Measurements from ENCODE around the gene FARP1. TPM values are rescaled to one million over a fixed set of nuclear protein-coding genes. Genes with fewer than 3 reads are reported as not detected.

The FARP1 gene
- total RNA-seq, 1 experiment from 2014 or later, result 2.6 TPM

DNA sequence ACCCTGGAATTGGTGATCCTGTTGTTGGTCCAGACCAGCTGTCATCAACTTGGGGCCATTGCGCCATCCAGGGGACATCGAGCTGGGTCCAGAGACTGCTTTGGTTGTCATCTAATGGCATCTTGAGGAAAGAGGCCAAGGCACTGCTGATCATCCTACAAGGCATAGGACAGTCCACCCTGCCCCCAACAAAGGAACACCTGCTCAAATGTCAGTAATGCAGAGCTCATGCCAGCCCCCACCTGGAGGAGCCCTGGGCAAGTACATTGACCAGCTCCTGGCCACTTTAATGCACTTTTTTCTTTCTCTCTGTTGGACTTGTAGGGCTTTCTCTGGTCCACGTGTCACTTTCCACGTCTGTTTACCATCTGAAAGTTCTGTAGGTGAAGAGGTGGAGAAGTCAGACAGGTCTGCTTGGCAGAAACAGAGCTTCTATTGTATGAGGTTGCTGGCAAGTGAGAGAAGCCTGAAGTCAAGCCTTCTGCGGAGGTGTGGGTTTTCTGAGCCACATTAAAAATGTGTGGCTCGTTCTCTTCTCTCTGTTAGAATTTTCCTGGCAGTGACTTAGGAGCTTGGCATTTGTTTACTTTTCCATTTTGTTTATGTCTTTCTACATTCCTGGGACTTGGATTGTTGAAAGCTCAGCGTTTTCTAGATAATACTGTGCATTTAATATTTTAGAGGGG, 158.2 kb downstream of the FARP1 start:
- peak; percentile 11 for DNase-seq (ENCODE audit: extremely low read depth, low read depth)

DNA sequence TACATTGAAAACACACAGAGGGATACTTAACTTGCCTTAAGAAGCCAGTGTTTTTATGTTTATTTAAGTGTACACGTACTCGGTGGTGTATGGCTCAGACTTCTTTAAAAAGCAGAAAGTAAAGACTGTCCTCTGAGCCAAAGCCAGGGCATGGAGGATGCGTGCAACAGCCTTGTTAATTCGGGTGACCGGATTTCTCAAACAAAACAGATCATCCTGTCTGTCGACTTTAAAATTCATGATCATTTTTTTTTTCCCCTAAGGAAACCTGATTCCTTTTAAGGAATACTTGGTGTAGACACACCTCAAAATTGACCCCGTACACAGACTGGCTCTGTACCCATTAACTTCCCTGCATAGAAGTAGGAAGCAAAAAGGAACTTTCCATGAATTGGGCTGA, 158.8 kb downstream of the FARP1 start:
- DNase-seq (ENCODE audit: extremely low read depth, low read depth), result no peak

DNA sequence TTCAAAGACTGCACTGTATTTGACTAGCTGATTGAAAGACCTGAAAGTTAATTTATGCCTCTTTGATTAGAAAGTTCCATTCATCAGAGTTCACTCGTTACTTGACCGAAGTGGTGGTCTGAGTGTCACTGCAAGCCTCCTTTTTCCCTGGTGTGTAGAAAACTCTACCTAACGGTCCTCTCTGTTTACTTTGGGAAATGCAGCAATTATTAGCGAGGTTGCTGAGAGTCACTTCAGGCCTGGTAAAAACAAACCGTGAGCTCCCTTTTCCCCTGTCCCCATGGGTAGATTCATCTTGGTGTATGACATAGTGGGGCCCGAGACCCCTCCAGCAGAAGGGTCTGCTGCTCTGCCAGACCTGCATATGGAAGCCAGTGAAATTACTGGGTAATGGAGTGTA, 161.0 kb downstream of the FARP1 start:
- DNase-seq (ENCODE audit: extremely low read depth, low read depth), result no peak

DNA sequence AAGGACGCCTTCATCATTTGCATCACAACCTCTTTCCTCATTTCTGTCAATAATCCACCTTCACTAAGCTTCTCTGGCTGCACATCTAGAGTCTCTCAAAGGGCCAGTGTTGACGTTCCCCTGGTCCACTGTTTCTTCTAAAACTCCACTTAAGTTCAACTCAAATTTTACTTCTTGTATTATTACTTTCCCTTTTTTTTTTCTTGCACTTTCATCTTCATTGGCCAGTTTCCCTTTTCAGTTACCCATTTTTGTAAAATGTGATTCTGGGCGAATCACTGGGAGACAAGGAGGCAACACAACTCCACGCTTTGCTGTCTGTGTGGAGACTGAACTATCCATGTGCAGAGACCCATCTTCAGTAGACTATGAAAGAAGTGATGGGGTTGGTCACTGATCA, 162.8 kb downstream of the FARP1 start:
- DNase-seq (ENCODE audit: extremely low read depth, low read depth), result no peak

DNA sequence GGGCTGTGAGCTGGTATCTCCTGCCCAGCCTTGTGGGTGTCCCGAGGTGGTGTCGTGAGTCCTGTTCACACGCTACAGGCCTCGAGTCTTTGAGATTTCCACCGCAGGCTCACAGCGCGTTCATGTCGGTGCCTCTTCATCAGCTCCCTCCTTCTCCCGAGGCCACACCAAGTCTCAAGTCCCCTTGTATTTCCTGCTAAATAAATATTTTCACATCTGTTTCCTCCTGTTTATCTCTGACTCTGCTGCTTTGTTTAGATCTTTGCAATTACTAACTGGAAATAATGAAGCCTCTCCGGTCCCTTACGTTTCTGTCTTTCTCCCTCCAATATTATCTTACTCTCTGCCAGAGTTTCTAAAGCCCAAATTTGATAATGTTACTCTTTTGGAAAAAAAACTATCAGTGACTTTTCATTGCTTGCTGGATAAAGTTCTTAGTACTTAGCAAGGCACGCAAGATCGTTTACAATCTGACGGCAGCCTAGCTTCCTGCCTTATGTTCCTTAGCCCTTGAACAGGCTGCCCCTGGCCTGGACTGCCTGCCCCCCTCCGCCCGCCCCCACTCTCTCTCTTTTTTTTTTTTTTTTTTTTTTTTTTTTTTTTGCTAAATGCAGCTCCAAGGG, 164.7 kb downstream of the FARP1 start:
- no peak for DNase-seq (ENCODE audit: extremely low read depth, low read depth)

DNA sequence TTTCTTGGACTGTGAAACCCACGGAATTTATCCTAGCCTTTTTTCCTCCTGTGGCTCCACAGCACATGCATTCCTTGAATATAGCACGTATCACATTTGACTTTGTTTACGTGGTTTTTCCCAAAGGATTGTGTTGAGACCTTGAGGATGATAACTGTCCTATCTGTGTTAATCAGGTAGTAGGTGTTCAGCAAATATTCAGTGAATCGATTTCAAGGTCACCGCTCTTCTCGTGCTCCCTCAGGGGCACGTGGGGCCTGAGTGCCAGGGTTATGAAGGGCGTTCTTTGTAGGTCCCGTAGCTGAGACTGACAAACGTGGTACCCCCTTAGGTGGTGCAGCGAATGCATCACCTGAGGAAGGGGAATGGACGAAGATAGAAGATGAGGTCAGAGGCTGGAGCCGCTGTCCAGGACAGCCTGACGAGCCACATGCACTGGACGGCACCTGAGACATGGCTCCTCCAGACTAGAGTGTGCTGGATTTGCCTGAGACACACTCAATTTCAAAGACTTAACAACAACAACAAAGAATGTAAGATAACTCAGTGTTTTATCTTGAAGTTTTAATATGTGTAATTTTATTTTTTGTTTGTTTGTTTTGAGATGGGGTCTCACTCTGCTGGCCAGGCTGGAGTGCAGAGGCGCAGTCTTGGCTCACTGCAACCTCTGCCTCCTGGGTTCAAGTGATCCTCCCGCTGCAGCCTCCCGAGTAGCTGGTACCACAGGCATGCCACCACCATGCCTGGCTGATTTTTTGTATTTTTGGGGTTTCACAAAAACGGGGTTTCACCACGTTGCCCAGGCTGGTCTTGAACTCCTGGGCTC, 165.4 kb downstream of the FARP1 start:
- DNase-seq (ENCODE audit: extremely low read depth, low read depth), result no peak

DNA sequence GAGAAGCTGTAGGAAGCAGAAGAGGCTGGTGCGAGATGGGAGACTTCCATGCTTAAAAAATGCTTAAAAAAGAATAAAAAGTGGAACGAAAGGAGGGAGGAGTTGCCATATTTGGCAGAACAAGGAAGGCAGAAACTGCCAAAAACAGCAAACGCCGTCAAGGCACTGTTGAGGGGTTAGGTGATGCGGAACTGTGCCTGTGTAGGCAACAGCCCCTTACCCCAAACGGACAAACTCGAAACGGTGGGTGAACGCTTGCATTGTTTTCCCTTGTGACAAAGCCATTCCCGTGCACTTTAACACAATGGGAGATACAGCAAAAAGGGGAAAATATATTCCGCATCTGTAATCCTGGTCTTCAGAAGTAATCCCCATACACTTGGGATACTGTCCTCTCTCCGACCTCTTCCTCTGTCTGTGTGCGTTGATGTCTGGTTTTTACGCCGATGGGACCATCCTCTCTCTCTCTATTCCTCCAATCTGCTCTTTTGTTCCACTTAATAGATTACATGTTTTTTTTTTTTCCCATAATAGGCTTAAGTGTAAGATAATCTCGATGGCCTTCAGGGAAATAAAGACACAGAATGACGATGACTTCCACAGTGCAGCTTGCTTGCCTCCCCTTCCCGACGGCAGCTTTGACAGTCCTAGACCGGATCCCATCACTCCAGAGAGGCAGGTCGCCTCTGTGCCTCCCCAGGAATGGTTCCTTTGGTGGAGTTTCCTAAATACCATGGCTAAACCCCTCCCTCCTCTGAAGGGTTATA, 166.9 kb downstream of the FARP1 start:
- DNase-seq (ENCODE audit: extremely low read depth, low read depth), result no peak

DNA sequence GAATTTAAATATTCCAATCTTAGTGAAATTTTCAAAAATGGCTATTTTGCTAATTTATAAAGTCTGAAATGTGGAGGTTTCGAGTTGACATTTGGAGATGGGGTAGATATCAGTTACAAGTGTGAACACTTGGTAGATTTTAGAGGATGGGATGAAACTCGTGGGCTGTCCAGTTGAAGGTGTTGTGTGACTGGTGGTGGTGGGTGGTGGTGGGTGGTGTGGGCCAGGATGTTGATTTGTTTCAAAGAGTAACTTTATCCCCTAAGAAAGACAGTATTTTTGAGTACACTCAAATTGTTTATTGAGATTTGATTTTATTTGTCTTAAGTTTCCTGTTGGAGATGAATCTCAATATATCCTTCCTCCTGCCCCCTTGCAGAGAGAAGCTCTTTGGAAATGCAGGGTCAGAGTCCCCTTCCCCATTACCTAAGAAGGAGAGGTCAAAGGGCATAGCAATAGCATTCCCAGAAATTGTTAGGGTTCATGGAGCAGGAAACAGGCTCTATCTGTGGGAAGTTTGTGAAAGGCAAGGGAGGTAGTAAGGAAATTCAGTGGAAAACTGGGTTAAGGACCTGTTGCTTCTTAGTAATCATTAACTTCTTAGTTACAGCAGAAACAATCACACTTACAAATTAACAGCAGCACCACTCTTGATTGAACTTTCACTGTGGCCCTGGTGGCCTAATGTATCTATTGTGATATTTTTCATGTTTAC, 167.7 kb downstream of the FARP1 start:
- DNase-seq (ENCODE audit: extremely low read depth, low read depth), result no peak

DNA sequence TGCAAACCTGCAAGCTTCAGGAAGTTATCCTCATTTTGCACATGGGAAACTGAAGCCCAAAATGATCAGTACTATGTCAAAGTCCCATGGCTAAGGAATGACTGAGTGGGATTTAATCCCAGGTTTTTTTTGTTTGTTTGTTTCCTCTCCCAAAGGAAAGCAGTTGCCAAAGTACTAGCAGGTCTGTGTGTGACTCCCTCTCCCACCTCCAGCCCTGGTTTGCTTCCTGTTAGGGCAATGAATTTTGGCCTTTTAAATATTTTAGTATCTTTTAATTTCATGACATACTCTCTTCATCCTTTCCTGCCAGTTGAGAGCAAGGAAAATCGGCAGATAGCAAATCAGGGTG, 168.3 kb downstream of the FARP1 start:
- no peak for DNase-seq (ENCODE audit: extremely low read depth, low read depth)

DNA sequence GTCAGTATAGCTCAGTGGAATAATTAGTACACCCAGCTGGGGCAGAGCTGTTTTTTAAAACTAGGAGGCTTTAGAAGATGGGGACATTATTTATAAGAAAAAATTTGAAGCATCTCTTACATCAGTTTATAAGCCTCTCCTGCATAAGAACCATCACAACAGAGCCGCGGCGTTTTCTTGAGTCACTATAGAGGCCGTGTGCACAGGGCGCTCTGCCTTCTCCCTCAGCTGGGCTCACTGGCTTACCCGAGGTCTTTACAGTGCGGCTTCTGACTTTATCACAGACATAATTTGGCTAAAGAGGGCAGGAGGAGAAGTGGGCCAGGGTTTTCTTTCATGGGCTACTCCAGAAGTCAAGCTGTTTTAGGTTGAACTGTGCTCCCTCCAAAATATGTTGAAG, 169.7 kb downstream of the FARP1 start:
- DNase-seq (ENCODE audit: extremely low read depth, low read depth), result no peak

DNA sequence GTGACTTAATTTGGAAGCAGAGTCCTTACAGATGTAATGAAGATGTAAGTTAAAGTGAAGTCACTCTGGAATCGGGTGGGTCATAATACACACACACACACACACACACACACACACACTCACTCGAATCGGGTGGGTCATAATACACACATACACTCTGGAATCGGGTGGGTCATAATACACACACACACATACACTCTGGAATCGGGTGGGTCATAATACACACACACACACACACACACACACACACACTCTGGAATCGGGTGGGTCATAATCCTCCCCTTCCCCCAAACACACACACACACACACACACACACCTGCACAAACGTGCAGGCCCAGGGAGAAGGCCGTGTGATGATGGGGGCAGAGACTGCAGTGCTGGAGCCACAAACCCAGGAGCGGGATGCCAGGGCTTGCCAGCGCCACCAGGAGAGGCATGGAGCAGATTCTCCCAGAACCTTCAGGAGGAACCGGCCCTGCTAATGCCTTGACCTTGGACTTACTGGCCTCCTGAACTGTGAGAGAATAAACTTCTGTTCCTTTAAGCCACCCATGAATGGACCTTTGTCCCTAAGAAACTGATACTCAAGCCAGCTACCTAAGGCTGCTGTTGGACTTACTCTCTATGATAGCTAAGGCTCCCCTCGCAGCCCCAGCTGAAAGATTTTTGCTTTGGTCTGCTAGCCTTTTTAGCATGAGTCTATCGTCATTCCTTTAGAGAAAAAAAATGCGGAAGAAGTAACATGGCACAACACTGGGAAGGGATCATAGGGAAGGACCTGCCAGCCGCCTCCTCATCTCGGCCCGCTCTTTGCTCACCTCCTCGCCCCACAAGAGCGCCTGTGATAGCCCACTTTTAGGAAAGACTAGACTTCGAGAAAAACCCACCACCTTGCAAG, 170.4 kb downstream of the FARP1 start:
- no peak for DNase-seq (ENCODE audit: extremely low read depth, low read depth)

DNA sequence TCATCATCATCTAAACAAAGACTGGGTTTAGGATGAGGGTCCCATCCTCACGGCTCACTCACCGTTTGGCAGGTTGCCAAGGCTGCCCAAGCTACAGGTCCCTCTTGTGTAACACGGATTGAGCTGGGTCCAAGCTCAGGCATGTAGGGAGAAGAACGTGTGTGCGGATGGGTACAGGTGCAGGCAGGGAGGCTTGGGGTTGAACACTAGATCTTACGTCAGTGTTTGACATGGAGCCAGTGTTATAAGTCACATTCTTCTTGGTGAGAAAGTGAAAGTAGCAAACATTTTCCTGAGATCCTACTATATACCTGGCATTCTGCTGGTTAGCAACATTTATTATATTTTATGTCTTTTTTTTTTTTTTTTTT, 171.0 kb downstream of the FARP1 start:
- DNase-seq (ENCODE audit: extremely low read depth, low read depth), result no peak

DNA sequence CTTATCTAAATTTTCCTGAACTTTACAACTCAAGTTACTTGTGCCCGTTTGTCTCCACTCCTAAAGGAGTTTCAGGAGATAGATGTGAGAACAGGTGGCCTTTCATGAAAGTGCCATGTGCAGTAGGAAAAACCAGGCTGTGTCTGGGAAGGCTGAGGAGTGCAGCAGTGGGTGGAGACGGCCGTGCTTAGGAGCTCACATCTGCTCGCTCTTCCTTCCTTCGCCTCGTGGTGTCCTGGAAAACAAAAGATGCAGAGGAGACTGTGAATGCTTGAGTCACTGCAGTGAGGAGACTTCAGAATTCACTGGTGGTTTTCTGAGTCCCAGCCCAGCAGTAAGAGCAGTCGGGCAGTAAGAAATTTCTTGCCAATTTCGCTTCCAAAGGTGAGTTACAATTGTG, 172.6 kb downstream of the FARP1 start:
- no peak for DNase-seq (ENCODE audit: extremely low read depth, low read depth)

DNA sequence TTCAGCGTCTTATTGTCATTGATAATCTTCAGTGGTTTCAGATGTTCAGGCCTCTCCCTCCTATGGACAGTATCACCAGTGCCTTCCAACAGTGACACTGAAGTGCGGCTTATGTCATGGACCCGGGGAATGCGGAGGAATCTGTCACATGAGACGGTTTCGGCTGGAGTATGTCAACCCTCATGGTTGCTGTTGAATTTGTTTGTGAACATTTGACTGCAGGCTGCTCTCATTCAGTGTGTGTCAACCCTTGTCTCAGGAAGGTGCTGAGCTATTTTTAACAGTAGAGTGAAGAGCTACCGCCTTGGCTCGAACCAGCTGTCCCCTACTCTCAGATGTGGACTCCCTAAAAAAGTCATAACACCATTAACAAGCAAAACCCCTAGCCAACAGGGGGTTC, 173.0 kb downstream of the FARP1 start:
- no peak for DNase-seq (ENCODE audit: extremely low read depth, low read depth)

DNA sequence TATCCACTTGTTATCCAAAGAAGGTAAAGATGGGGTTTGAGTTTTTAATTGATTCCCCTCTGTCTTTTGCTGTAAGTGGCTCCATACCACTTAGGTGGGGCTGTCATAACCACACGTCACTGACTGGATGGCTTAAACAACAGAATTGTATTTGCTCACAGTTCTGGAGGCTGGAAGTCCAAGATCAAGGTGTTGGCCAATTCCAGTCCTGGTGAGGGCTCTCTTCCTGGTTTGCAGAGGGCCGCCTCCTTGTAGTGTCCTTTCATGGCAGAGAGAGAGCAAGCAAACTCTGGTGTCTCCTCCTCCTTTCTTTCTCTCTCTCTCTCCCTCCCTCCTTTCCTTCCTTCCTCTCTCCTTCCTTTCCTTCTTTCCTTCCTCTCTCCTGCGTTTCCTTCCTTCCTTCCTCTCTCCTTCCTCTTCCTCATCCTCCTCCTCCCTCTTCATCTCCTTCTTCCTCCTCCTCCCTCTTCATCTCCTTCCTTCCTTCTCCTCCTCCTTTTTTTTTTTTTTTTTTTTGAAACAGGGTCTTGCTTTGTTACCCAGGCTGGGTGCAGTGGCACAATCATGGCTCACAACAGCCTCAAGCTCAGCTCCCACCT, 174.8 kb downstream of the FARP1 start:
- no peak for DNase-seq (ENCODE audit: extremely low read depth, low read depth)

DNA sequence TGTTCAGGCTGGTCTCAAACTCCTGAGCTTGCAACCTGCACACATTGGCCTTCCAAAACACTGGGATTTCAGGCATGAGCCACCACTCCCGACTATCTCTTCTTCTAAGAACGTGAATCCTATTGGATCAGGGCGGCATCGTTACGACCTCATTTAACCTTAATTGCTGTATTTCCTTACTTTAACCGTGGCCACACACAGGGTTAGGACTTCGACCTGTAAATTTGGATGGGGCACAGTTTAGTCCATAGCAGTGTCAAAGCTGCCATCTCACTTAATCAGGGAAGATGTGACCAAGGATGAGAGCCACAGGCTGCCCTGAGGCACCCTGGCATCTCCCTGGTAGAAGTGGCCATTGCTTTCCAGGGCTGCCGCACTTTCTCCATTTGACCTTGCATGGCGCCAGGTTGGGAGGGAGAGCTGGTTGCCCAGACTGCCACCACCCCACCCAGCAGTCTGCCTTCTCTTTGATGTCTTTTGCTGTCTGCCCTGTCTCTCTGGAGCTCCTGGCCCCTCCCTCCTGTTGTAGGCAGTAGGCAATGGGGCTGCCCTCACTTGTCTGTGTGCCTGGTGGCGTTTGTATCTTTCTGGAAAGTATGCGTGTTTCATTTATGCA, 175.5 kb downstream of the FARP1 start:
- no peak for DNase-seq (ENCODE audit: extremely low read depth, low read depth)

DNA sequence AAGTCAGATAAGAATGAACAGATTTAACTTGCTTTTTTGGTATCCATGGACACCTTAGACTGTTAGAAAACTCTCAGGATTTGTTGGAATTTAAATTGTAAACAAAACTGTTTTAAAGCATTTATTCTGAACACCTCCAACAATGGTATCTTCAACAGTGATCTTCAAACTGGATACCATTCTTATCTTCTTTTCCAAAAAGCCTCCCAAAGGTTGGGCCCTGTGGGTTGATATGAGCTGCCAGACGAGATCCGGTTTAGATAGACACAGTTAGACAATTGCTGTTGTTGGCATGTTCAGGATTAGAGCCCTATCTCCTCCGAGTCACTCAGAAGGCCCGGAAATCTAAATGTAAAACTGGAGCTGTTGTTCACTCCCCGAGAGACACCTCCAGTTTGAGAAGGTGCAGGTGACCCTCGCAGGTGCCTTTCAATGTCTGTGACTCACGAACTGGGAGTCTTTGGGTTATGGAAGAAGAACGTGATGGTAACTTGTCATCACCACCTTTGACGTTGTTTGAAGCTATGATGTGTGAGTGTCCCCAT, 177.7 kb downstream of the FARP1 start:
- no peak for DNase-seq (ENCODE audit: extremely low read depth, low read depth)

DNA sequence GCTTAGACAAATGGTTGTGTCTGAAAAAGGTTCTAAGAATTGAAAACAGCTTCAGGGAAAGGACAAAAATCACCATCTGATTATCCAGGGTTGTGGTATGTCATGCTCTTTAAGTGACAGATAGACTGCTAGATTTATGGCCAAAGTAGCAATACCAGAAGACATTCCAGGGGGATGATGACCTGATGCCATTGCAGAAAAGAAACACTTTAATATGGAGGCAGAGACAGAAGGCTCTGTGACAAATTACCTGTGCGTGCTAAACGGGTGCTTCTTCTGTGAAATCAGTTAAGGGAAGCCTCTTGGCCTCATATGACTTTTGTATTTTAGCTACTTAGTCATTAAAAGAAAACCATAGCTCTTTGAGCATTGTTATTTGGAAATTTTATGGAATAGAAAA, 178.5 kb downstream of the FARP1 start:
- no peak for DNase-seq (ENCODE audit: extremely low read depth, low read depth)
